Aorta (tissue), 5 donors: ENCODE data around the gene CLIC4. TPM values are rescaled to one million over a fixed set of nuclear protein-coding genes. Genes with fewer than 3 reads are reported as not detected.

ENCODE experiments used
- ATAC-seq: fragments of 200-7000 bp; cut with Tn5 transposase; one replicate; pipeline ENCODE4 v1.9.1; 2022; ENCODE audit warnings: moderate library complexity; ENCODE audit not compliant: low FRiP score
- DNase-seq, 2 donors: peaks; one replicate each; pipeline ENCODE4 v3.0.0-alpha.2; 2020
- H3K27ac ChIP-seq, 2 donors: one replicate each; pipeline ENCODE4 v1.5.1; 2013; ENCODE audit warnings: low read length in 2 of 2, mild to moderate bottlenecking in 2 of 2, moderate library complexity in 2 of 2, control low read depth in 1 of 2, inconsistent platforms in 1 of 2, low read depth in 1 of 2
- H3K27me3 ChIP-seq, 2 donors: one replicate each; pipeline ENCODE4 v1.6.1; 2013; ENCODE audit warnings: control low read depth in 1 of 2, low read length in 1 of 2, mild to moderate bottlenecking in 1 of 2, moderate library complexity in 1 of 2; ENCODE audit not compliant: insufficient read depth in 2 of 2, control insufficient read depth in 1 of 2
- H3K36me3 ChIP-seq, 2 donors: one replicate each; pipeline ENCODE4 v1.6.1; 2013; ENCODE audit warnings: control low read depth in 1 of 2, low read length in 1 of 2, mild to moderate bottlenecking in 1 of 2; ENCODE audit not compliant: insufficient read depth in 2 of 2, control insufficient read depth in 1 of 2
- H3K4me1 ChIP-seq, 2 donors: one replicate each; pipeline ENCODE4 v1.6.1; 2013; ENCODE audit warnings: low read length in 2 of 2, control low read depth in 1 of 2, mild to moderate bottlenecking in 1 of 2, moderate library complexity in 1 of 2; ENCODE audit not compliant: insufficient read depth in 2 of 2, control insufficient read depth in 1 of 2
- H3K4me3 ChIP-seq, 2 donors: one replicate each; pipeline ENCODE4 v1.5.1; 2013; ENCODE audit warnings: low read length in 2 of 2, control low read depth in 1 of 2, mild to moderate bottlenecking in 1 of 2
- H3K9me3 ChIP-seq: one replicate; pipeline ENCODE4 v1.6.1; 2013; ENCODE audit warnings: mild to moderate bottlenecking, low read length; ENCODE audit not compliant: control insufficient read depth
- WGBS, 2 donors: extraction: QIAGEN DNeasy Blood & Tissue Kit; methylation state at CpG; one replicate each; pipeline ENCODE4 v1.1.7; 2013; 5-methylcytosine and 5-hydroxymethylcytosine counted together
- intact Hi-C, 2 donors: fragments of 100-400 bp; cut with DNase I; formaldehyde crosslinking; loops; one replicate each; pipeline versions ENCODE4 v1.14.2 to v1.15.0; 2022
- polyA plus RNA-seq, 2 donors: library from polyadenylated mRNA; stranded (reverse); fragments of 200-250 nt; gene quantifications; one replicate each; pipeline ENCODE4 v1.2.3, GENCODE V29; 2013
- total RNA-seq, 2 donors: library from RNA; stranded (reverse); fragmentation: NEBNext Ultra II Directional; extraction: Animal tissue kit (Norgen Biotek cat#: 25700); gene quantifications; one replicate each; pipeline ENCODE4 v1.2.1, GENCODE V29; 2021
- donor health status: healthy with polysubstance abuse.
- donor health status: Bipolar disorder and iron deficiency.
- donor health status: DM: no; HTN: no; CAD: no.
- donor health status: DM: no; HTN: no; CAD: no.
- donor health status: DM: yes; HTN: yes; CAD: no.

CLIC4 gene
- total and polyA plus RNA-seq, 4 donors: 278 to 941 (median 399) TPM

GRCh38 chr1:24874056-24874455 lies 128.8 kb downstream of the CLIC4 start:
- no peak for ATAC-seq
- WGBS, 2 donors: 78 to 88% methylated on average over 7 of the region's 7 CpGs
- intact Hi-C loops: no loop called here
- Histone ChIP-seq H3K36me3 (no peaks in the 10 kb centered on the region), H3K27ac (no peak overlapping the region), H3K4me3 (no peak overlapping the region), H3K9me3 (no peaks in the 10 kb centered on the region), H3K27me3 (no peaks in the 10 kb centered on the region), H3K4me1 (no peaks in the 10 kb centered on the region)
- peak in 1 of 2 donors; percentile 11 for DNase-seq

GRCh38 chr1:24874611-24875234 lies 129.5 kb downstream of the CLIC4 start:
- no peaks in the 10 kb centered on the region for H3K4me1 ChIP-seq
- H3K9me3 ChIP-seq: no peaks in the 10 kb centered on the region
- ATAC-seq (no peak), DNase-seq (peak in 1 of 2 donors; percentile 56)
- intact Hi-C loops: no loop called here
- no peaks in the 10 kb centered on the region for H3K36me3 ChIP-seq
- no peak overlapping the region for H3K27ac ChIP-seq
- H3K27me3 ChIP-seq: no peaks in the 10 kb centered on the region
- 60 to 66% methylated on average over 16 of the region's 16 CpGs for WGBS, 2 donors
- H3K4me3 ChIP-seq: no peak overlapping the region

GRCh38 chr1:24875257-24875656 lies 130.0 kb downstream of the CLIC4 start:
- ATAC-seq: no peak
- Histone ChIP-seq H3K27me3 (no peaks in the 10 kb centered on the region), H3K4me3 (no peak overlapping the region), H3K4me1 (no peaks in the 10 kb centered on the region), H3K36me3 (no peaks in the 10 kb centered on the region), H3K9me3 (no peaks in the 10 kb centered on the region), H3K27ac (no peak overlapping the region)
- WGBS, 2 donors: 76 to 83% methylated on average over 8 of the region's 8 CpGs
- intact Hi-C loops: no loop called here
- DNase-seq: peak in 1 of 2 donors; percentile 44

- Histone ChIP-seq H3K36me3 (no peaks in the 10 kb centered on the region), H3K27me3 (no peaks in the 10 kb centered on the region), H3K4me3 (no peak overlapping the region), H3K4me1 (no peaks in the 10 kb centered on the region), H3K9me3 (no peaks in the 10 kb centered on the region), H3K27ac (no peak overlapping the region)
- DNase-seq (peak in 1 of 2 donors; percentile 23), ATAC-seq (no peak)
- intact Hi-C loops: no loop called here
- 48 to 57% methylated on average over 8 of the region's 8 CpGs for WGBS, 2 donors
Observed at GRCh38 chr1:24875991-24876506, 130.8 kb downstream of the CLIC4 start.

GRCh38 chr1:24878045-24878444 lies 132.8 kb downstream of the CLIC4 start:
- no peaks in the 10 kb centered on the region for H3K36me3 ChIP-seq
- no peak overlapping the region for H3K27ac ChIP-seq
- 91 to 92% methylated on average over 6 of the region's 6 CpGs for WGBS, 2 donors
- intact Hi-C loops: no loop called here
- DNase-seq: peak in 1 of 2 donors; percentile 15
- H3K9me3 ChIP-seq: no peaks in the 10 kb centered on the region
- no peak overlapping the region for H3K4me3 ChIP-seq
- H3K4me1 ChIP-seq: no peaks in the 10 kb centered on the region
- H3K27me3 ChIP-seq: no peaks in the 10 kb centered on the region
- ATAC-seq: no peak

- ATAC-seq: no peak
- Histone ChIP-seq H3K36me3 (no peaks in the 10 kb centered on the region), H3K27ac (no peak overlapping the region), H3K27me3 (no peaks in the 10 kb centered on the region), H3K4me3 (no peak overlapping the region), H3K9me3 (no peaks in the 10 kb centered on the region), H3K4me1 (no peaks in the 10 kb centered on the region)
- 67 to 72% methylated on average over 7 of the region's 7 CpGs for WGBS, 2 donors
- intact Hi-C loops: no loop called here
- DNase-seq: peak in 1 of 2 donors; percentile 28
Observed at GRCh38 chr1:24878775-24879742, 133.8 kb downstream of the CLIC4 start.

- Histone ChIP-seq H3K9me3 (no peaks in the 10 kb centered on the region), H3K36me3 (no peaks in the 10 kb centered on the region), H3K4me1 (no peaks in the 10 kb centered on the region), H3K27ac (no peak overlapping the region), H3K27me3 (no peaks in the 10 kb centered on the region), H3K4me3 (no peak overlapping the region)
- no peak for ATAC-seq
- WGBS, 2 donors: 38 to 44% methylated on average over 1 of the region's 1 CpG
- DNase-seq: no peak
- intact Hi-C loops: no loop called here
Observed at GRCh38 chr1:24881034-24881433, 135.8 kb downstream of the CLIC4 start.

GRCh38 chr1:24884751-24885150 lies 139.5 kb downstream of the CLIC4 start:
- Histone ChIP-seq H3K4me3 (no peak overlapping the region), H3K27me3 (no peaks in the 10 kb centered on the region), H3K4me1 (no peaks in the 10 kb centered on the region), H3K36me3 (no peaks in the 10 kb centered on the region), H3K27ac (no peak overlapping the region), H3K9me3 (no peaks in the 10 kb centered on the region)
- intact Hi-C loops: no loop called here
- DNase-seq (no peak), ATAC-seq (no peak)
